GM12874 (cell line): ENCODE data around the gene SLC29A2.

Experiments used
- TF ChIP-seq, protein P1 (sequence below): IDR thresholded peaks from 2 replicates; pipeline ENCODE4 v1.5.1; 2011; ENCODE audit warnings: low read depth, mild to moderate bottlenecking, control low read depth, low read length, moderate library complexity; ENCODE audit not compliant: insufficient read depth

The SLC29A2 gene

DNA sequence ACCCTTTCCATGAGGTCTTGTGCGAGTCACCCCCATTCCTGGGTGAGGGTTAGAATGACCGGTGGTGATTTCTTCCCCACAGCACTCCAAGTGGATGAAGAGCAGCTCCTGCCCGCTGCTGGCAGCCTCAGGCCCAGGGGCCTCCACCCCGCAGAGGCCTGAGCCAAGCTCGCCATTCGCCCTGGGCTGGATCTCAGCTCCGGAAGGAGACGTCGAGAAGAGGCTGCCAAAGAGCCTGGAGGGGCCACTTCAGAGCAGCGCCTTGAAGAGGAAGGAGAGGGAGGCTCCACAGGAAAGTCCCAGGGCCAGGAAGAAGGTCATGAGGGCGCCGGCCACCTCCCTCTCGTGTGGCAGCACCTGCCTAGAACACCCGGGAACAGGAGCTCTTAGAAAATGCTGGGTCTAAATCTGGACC, 8.4 kb downstream of the SLC29A2 start:
- TF ChIP-seq, protein P1, sequence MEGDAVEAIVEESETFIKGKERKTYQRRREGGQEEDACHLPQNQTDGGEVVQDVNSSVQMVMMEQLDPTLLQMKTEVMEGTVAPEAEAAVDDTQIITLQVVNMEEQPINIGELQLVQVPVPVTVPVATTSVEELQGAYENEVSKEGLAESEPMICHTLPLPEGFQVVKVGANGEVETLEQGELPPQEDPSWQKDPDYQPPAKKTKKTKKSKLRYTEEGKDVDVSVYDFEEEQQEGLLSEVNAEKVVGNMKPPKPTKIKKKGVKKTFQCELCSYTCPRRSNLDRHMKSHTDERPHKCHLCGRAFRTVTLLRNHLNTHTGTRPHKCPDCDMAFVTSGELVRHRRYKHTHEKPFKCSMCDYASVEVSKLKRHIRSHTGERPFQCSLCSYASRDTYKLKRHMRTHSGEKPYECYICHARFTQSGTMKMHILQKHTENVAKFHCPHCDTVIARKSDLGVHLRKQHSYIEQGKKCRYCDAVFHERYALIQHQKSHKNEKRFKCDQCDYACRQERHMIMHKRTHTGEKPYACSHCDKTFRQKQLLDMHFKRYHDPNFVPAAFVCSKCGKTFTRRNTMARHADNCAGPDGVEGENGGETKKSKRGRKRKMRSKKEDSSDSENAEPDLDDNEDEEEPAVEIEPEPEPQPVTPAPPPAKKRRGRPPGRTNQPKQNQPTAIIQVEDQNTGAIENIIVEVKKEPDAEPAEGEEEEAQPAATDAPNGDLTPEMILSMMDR, result no peak

DNA sequence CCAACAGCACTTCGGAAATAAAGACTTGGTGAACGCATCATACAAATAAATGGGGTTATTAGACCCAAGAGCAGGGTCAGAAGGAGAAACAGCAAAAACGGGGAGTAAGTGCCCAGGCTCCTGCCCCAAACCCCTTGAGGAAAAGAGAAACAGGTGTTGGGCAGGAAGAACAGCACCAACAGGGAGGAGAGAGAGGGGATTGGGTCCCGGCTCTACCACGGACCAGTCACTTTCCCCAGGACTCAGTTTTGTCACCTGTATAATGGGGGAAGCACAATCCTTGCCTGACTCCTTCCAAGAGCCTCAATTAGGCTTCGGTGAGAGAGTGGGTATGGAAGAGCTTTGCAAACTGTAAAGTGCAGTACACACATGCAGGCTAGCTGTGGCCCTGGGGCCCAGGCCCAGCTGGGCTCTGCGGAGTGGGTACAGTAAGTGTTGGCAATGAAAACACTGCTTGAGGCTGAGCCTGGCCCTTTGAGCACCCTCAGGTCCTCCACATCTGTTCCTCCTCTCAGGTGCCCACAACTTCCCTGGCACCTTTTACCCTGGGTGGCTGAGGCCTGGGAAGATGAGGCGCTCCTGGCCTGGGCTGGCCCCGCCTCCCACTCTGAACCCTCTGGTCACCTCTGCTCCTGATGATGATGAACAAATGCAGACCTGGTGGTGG, 8.9 kb downstream of the SLC29A2 start:
- TF ChIP-seq, protein P1, result no peak

DNA sequence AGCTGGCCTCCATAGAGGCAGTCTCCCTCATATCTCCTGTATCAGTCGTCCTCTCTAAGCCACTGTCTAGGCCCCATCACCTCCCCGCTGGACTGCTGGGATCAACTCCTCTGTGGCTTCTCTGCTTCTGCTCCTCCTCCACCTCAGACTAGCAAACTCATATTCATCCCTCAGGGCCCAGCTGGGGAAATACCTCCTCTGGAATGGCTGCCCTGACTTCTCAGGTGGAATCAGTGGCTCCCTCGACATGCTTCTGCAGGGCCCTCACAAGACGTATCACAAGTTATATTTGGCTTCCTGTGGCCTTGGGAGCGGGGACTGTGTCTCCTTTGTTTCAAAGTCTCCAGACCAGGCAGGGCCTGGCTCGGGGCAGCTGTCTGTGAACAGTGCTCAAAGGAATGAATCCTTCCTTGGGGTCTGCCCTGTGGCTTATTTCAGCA, 10.0 kb downstream of the SLC29A2 start:
- TF ChIP-seq, protein P1, result no peak

DNA sequence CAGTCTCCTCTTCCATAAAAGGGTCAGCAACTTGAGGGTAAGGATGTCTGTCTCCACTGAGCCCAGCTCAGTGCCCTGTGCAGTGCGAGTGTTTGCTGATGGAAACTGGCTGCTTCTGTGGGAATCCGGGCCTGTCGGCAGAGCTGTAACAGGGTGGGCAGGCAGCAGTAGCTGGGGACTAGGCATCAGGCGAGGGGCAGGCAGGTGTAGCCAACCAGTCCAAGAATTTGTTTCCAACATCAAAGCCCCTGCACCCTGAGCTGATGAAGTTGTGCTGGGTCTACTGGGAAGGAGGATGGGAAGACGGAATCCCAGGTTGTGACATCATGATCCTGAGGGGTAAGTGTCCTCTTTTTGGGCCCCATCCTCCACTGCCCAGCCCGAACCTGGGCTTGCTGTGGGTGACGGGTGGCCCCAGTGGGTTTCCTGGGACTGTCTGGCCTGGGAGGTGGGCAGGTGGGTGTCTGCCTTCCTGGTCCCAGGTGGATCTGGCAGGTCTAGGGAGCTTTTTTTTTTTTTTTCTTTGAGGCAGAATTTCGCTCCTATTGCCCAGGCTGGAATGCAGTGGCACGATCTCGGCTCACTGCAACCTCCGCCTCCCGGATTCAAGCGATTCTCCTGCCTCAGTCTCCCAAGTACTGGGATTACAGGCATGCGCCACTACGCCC, 11.0 kb downstream of the SLC29A2 start:
- TF ChIP-seq, protein P1, result no peak

DNA sequence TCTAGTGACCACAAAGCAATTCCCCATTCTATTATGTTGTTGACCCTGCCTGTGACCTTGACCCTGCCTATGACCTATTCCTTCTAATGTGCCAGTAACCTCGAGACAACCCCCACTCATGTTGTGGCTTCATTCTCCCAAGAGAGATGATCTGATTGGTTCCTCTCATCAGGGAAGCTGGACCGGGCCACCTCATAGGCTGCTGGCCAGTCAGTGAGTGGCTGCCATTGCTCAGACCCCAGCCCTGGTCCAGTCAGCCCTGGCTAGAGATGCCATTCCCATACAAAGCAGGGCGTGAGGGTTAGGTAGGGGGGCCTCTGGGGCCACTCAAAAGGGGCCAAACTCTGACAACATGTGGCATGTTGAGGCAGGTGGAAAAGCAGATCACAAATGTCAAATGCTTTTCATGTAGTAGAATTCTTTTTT, 11.9 kb downstream of the SLC29A2 start:
- TF ChIP-seq, protein P1, result no peak

DNA sequence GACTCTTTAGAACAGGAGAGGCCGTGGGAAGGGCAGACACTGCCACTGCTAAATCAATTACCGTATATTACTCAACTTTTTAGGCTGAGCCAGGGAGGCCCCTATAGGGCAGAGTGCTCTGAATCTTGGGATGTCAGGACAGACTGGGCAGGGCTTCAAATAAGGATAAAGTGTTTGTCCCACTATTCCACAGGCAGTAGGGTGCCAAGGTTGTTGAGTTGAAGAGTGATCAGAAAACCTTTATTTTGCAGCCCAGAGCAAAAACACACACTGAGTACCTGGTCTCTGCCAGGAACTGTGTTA, 22.5 kb downstream of the SLC29A2 start:
- TF ChIP-seq, protein P1, result no peak

DNA sequence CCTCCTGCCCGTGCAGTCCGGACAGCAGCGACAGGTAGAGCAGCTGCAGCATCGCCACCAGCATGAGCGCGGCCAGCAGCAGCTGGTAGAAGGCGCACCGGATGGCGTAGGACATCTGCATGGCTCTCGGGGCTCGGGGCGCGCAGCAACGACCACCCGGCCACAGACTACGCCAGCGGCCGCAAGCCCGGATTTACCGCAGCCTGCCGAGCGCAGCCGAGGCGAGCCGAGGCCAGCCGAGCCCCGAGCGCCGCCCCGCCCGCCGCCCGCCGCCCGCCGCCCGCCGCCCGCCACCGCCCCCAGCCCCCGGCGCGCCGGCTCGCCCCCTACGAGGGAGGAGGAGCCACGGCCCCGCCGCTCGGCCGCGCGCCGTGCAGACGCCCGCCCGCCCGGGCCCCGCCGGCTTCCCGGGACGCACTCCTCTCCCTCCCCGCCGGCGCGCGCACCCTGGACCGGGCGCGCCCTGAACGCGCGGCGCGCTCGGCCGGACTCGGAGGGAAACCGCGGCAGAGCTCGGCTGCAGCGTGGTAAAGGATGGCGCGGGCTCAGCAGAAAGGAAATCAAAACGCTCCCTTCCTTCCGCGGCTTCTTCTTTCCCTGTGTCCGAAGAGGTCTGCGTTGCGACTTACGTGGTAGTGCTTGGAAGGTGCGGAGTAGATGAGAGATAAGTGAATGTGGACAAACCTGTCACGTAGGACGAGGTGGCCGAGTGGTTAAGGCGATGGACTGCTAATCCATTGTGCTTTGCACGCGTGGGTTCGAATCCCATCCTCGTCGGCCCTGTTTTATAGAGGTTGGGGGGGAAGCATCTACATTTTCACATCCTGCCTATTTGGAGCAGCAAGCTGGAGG, 23.9 kb downstream of the SLC29A2 start, which contains the start of gene B4GAT1:
Gene B4GAT1, minus strand, starts transcription at position 205 of the 852 bp plus-strand sequence. Its CDS starts 84 bp downstream, at position 121.
- TF ChIP-seq, protein P1, result no peak
